Endothelial cell (in vitro differentiated cells): ENCODE measurements around the gene SLC37A1. TPM values are rescaled to one million over a fixed set of nuclear protein-coding genes. Genes with fewer than 3 reads are reported as not detected.
A peak's percentile ranks its signal among the peaks of the same experiment; 100 is the strongest.

Experiments used
- DNase-seq: peaks from one replicate; pipeline ENCODE4 v3.0.0; 2021; ENCODE audit warnings: low spot score
- H3K27ac Mint-ChIP-seq: one replicate; pipeline ENCODE4 v1.8.0; 2021; ENCODE audit warnings: mixed read lengths, inconsistent platforms; ENCODE audit not compliant: unreplicated experiment
- H3K27me3 Mint-ChIP-seq: one replicate; pipeline ENCODE4 v1.8.0; 2021; ENCODE audit warnings: mild to moderate bottlenecking, moderate library complexity, mixed read lengths, inconsistent platforms; ENCODE audit not compliant: unreplicated experiment
- H3K36me3 Mint-ChIP-seq: one replicate; pipeline ENCODE4 v1.8.0; 2021; ENCODE audit warnings: mild to moderate bottlenecking, low read depth, mixed read lengths, inconsistent platforms; ENCODE audit not compliant: unreplicated experiment
- H3K4me1 Mint-ChIP-seq: one replicate; pipeline ENCODE4 v1.8.0; 2021; ENCODE audit warnings: mild to moderate bottlenecking, mixed read lengths, inconsistent platforms; ENCODE audit not compliant: unreplicated experiment
- H3K4me3 Mint-ChIP-seq: one replicate; pipeline ENCODE4 v1.8.0; 2021; ENCODE audit warnings: mild to moderate bottlenecking, mixed read lengths, inconsistent platforms; ENCODE audit not compliant: unreplicated experiment
- H3K9me3 Mint-ChIP-seq: one replicate; pipeline ENCODE4 v1.8.0; 2021; ENCODE audit warnings: mixed read lengths, inconsistent platforms; ENCODE audit not compliant: unreplicated experiment
- total RNA-seq: library from RNA; stranded (reverse); fragmentation: NEBNext Ultra II Directional; extraction: Animal tissue kit (Norgen Biotek cat#: 25700); gene quantifications from one replicate; pipeline ENCODE4 v1.2.1, GENCODE V29; 2021; ENCODE audit not compliant: unreplicated experiment
- TF ChIP-seq, protein P1 (sequence below): fragments of 200-600 bp; sonication (generic); IDR thresholded peaks from one replicate; pipeline ENCODE4 v1.5.0; 2021; ENCODE audit warnings: antibody characterized with exemption; ENCODE audit not compliant: unreplicated experiment

SLC37A1 gene
- total RNA-seq, 1 donor from 2014 or later = 12.3 TPM

DNA sequence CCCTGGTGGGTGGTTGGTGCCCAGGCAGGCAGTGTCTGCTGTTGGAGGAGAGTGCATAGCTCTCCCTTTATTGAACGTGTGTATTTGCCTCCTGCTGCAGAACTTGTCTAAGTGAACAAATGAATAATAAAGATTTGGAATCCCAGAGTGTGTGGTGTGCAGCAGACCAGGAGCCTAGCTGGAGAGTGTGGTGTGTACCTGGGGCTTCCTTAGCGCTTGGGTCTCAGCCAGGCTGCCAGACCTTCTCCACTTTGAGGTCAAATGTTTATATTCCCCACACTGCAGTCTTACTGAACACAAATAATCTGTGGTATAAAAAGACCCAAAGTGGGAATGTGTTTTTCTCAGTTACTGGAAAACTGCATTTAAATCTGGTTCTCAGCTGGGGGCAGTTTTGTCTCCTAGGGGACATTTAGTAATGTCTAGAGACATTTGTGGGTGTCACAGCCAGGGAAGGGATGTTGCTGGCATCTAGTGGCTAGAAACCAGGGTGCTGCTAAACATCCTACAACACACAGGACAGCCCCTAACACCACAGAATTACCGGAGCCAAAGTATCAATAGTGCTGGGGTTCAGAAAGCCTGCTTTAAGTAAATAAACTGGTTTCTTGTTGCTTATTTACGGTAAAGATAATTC, 23.6 kb downstream of the SLC37A1 start:
- no peaks in the 10 kb centered on the region for H3K9me3 Mint-ChIP-seq

DNA sequence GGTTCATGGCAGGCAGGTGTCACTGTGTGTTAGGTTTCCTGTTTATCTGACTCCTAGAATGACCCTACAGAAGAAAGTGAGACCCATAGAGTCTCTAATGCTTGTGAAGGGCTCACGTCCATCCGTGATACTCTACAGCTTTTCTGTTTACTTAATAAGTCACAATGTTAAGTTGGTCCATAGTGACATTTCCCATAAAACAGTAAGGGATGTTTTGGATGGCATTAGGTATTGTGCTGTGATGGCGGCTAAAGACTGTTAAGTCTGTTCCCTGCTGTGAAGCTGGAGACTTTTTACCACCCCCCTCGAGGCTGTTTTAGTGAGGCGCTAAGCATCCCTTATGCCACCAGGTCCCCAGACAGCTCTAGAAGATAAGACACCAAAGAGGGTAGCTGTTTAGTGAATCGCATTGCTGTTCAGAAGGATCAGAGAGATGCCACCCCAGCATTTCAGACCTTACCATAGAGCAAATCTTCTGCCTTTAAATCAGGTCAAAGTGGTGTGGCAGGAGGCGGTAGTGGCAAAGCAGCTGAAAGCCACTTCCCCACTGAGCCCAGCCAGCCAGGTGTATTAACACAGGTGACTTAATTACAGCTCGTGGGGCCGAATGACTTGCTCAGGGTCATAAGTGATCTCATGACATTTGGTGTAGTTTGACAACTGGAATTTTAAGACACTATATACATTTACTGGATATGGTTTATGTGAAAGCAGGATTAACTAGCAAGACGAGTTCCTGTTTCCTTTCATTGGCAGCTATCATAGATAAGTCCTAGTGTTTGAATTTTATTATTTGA, 25.0 kb downstream of the SLC37A1 start:
- Mint-ChIP-seq H3K9me3 (no peaks in the 10 kb centered on the region), H3K27me3 (peaks cover 2% of the 10 kb centered on the region), H3K36me3 (peaks cover under 1% of the 10 kb centered on the region), H3K4me1 (no peaks in the 10 kb centered on the region), H3K27ac (no peak overlapping the region), H3K4me3 (no peak overlapping the region)
- TF ChIP-seq, protein P1, sequence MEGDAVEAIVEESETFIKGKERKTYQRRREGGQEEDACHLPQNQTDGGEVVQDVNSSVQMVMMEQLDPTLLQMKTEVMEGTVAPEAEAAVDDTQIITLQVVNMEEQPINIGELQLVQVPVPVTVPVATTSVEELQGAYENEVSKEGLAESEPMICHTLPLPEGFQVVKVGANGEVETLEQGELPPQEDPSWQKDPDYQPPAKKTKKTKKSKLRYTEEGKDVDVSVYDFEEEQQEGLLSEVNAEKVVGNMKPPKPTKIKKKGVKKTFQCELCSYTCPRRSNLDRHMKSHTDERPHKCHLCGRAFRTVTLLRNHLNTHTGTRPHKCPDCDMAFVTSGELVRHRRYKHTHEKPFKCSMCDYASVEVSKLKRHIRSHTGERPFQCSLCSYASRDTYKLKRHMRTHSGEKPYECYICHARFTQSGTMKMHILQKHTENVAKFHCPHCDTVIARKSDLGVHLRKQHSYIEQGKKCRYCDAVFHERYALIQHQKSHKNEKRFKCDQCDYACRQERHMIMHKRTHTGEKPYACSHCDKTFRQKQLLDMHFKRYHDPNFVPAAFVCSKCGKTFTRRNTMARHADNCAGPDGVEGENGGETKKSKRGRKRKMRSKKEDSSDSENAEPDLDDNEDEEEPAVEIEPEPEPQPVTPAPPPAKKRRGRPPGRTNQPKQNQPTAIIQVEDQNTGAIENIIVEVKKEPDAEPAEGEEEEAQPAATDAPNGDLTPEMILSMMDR = no peak
- no peak for DNase-seq

More for the DNA sequence above, 23.6 kb downstream of the SLC37A1 start:
- H3K27me3 Mint-ChIP-seq = peaks cover 6% of the 10 kb centered on the region
- DNase-seq = no peak
- TF ChIP-seq, protein P1 = no peak
- H3K36me3 Mint-ChIP-seq = no peaks in the 10 kb centered on the region
- H3K27ac Mint-ChIP-seq = no peak overlapping the region
- no peaks in the 10 kb centered on the region for H3K4me1 Mint-ChIP-seq
- no peak overlapping the region for H3K4me3 Mint-ChIP-seq

DNA sequence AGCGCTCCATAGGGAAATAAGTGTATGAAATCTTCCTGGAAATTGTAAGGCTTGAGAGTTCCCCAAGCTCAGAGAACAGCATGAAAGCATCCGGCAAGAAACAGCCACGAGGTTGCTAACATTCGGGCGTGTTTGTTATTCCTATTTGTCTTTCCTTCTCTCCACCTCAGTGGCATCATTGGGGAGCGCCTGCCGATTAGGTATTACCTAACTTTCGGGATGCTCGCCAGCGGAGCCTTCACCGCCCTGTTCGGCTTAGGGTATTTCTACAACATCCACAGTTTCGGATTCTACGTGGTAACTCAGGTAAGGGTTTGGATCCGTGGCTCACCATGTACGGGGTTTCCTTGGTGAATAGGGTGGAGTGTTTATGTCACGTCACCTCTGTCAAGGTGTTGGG, 25.7 kb downstream of the SLC37A1 start:
- Mint-ChIP-seq H3K27me3 (peaks cover 2% of the 10 kb centered on the region), H3K9me3 (no peaks in the 10 kb centered on the region), H3K4me1 (no peaks in the 10 kb centered on the region), H3K4me3 (no peak overlapping the region), H3K27ac (no peak overlapping the region), H3K36me3 (peaks cover 4% of the 10 kb centered on the region)
- TF ChIP-seq, protein P1 = no peak
- no peak for DNase-seq

DNA sequence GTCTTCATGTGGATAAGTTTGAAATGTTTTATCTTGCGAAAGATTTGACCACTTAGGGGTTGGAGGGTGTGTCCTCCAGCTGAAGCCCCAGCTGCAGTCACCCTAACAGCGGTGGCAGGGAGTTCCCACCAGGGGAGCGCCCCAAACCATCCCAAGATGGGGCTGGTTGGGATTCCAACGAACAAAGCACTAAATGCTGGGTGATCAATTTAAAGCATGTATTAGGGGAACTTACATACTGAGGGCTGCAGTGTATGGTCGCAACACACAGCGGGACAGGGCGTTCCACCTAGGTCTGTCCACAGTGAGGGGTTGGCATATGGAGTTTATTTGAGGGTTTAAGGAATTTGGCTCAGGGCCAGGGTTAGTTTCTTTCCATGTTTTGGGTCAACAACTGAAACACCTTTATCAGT, 26.3 kb downstream of the SLC37A1 start:
- peak overlapping the region; percentile 32 for H3K27ac Mint-ChIP-seq
- peaks cover under 1% of the 10 kb centered on the region for H3K27me3 Mint-ChIP-seq
- no peak for DNase-seq
- H3K4me3 Mint-ChIP-seq = no peak overlapping the region
- peaks cover 4% of the 10 kb centered on the region for H3K36me3 Mint-ChIP-seq
- no peaks in the 10 kb centered on the region for H3K9me3 Mint-ChIP-seq
- H3K4me1 Mint-ChIP-seq = no peaks in the 10 kb centered on the region
- TF ChIP-seq, protein P1 = no peak

DNA sequence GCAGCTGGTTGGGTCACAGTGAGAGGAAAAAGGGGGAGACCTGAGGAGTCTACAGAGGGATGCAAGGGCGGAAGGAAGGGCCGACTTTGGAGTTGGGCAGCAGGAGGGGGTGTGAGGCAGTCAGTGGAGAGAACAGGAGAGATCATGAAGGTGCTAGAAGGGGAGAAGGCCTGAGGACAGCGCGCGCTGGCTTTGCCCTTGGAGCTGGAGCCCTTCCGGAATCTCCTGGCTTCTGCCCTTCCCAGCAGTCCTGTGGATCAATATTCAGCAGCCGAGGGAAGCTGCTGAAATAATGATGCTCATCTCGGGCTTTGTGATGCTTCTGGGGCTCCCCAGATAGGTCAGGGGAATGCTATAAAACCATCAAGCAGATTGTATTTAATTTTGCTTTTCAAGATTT, 26.7 kb downstream of the SLC37A1 start:
- TF ChIP-seq, protein P1 = no peak
- Mint-ChIP-seq H3K27me3 (no peaks in the 10 kb centered on the region), H3K36me3 (peaks cover 4% of the 10 kb centered on the region), H3K4me1 (no peaks in the 10 kb centered on the region), H3K4me3 (no peak overlapping the region), H3K9me3 (no peaks in the 10 kb centered on the region), H3K27ac (peak overlapping the region; percentile 32)
- no peak for DNase-seq
